Testis (tissue), 2 donors: ENCODE data around the gene PHF12.

ENCODE experiments used
- POLR2A ChIP-seq: fragments of 450-650 bp; IDR thresholded peaks from one replicate; pipeline ENCODE4 v1.6.1; 2017; ENCODE audit warnings: antibody characterized with exemption, mild to moderate bottlenecking, moderate library complexity
- TF ChIP-seq, protein P1 (sequence below), 3 experiments: fragments of 450-650 bp in 2 of 3; fragments of 200-600 bp in 1 of 3; sonication (generic) in 1 of 3; IDR thresholded peaks; one replicate each; pipeline ENCODE4 v1.5.1; 2016 to 2019; ENCODE audit warnings: antibody characterized with exemption in 3 of 3, mild to moderate bottlenecking in 2 of 3, moderate library complexity in 1 of 3

DNA sequence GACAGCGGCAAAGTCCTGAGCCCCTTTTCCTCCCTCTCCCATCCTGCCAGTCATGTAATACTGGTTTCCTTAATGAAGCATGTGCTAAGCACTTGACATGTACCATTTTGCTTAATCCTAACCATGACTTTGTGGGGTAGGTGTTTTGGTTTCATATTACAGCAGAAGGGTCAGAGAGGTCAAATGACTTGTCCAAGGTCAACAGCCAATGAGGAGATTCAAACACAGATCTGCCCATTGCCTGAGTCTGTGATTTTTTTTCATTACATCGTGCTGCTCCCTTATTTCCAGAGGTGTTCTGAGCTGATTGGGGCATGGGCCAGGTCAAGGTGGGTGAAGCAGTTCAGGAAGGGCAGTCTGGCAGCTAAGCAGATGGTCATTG lies 17.6 kb upstream of the PHF12 start:
- TF ChIP-seq, protein P1, sequence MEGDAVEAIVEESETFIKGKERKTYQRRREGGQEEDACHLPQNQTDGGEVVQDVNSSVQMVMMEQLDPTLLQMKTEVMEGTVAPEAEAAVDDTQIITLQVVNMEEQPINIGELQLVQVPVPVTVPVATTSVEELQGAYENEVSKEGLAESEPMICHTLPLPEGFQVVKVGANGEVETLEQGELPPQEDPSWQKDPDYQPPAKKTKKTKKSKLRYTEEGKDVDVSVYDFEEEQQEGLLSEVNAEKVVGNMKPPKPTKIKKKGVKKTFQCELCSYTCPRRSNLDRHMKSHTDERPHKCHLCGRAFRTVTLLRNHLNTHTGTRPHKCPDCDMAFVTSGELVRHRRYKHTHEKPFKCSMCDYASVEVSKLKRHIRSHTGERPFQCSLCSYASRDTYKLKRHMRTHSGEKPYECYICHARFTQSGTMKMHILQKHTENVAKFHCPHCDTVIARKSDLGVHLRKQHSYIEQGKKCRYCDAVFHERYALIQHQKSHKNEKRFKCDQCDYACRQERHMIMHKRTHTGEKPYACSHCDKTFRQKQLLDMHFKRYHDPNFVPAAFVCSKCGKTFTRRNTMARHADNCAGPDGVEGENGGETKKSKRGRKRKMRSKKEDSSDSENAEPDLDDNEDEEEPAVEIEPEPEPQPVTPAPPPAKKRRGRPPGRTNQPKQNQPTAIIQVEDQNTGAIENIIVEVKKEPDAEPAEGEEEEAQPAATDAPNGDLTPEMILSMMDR (IDR thresholded peaks at IDR 0.05): no peak
- no peak for TF ChIP-seq POLR2A
